Thyroid gland (tissue), 4 donors: Measurements from ENCODE around the gene CCDC192.

Source experiments
- POLR2A ChIP-seq, 2 donors: fragments of 450-650 bp; IDR thresholded peaks; one replicate each; pipeline ENCODE4 v1.6.1; 2017; ENCODE audit warnings: antibody characterized with exemption in 2 of 2, mild to moderate bottlenecking in 2 of 2, moderate library complexity in 1 of 2
- TF ChIP-seq, protein P1 (sequence below), 6 experiments: fragments of 200-600 bp in 3 of 6; fragments of 450-650 bp in 3 of 6; sonication (generic) in 3 of 6; IDR thresholded peaks; one replicate each; pipeline ENCODE4 v1.5.1; 2016 to 2019; ENCODE audit warnings: antibody characterized with exemption in 6 of 6, mild to moderate bottlenecking in 2 of 6, inconsistent platforms in 1 of 6, moderate library complexity in 1 of 6

DNA sequence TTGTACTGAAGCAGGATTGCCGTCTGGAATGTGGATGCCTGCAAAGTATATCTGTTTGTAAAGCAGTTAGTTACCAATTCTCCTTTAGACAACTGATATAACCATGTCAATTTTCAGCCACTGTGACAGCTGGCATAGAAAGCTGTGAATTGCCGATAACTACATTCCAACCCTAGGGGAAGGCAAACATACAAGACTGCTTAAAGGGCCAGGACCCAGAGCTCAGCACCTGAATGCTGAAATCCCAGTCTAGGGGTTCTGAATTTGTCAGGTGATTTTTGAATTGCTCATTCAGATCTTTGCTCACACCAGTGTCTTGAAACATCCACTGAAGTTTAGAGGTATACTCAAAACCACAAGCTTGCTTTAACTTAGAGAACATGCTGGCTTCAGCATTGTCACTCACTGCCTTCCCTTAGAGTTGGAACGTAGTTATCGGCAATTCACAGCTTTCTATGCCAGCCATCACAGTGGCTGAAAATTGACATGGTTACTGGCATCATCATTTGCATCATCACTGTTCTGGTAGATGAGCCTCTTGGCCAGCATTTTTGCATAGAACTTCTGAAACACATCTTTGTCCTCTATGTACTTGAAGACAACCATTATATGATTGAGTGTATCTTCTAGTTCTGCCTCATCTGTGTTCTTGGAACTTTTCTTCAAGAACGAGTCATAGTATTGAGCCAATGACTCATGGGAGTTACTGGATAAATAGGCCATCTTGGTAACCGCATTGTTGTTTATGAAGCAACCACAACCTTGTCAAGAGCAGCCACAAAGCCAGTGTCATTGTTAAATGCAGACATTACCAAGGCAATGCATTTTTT, 82.1 kb downstream of the CCDC192 start:
- TF ChIP-seq, protein P1, sequence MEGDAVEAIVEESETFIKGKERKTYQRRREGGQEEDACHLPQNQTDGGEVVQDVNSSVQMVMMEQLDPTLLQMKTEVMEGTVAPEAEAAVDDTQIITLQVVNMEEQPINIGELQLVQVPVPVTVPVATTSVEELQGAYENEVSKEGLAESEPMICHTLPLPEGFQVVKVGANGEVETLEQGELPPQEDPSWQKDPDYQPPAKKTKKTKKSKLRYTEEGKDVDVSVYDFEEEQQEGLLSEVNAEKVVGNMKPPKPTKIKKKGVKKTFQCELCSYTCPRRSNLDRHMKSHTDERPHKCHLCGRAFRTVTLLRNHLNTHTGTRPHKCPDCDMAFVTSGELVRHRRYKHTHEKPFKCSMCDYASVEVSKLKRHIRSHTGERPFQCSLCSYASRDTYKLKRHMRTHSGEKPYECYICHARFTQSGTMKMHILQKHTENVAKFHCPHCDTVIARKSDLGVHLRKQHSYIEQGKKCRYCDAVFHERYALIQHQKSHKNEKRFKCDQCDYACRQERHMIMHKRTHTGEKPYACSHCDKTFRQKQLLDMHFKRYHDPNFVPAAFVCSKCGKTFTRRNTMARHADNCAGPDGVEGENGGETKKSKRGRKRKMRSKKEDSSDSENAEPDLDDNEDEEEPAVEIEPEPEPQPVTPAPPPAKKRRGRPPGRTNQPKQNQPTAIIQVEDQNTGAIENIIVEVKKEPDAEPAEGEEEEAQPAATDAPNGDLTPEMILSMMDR (IDR thresholded peaks at IDR 0.05) = no peak
- TF ChIP-seq POLR2A (IDR thresholded peaks at IDR 0.05) = no peak
